HepG2 (cell line): ENCODE results near the gene SMOC1. TPM values are rescaled to one million over a fixed set of nuclear protein-coding genes. Genes with fewer than 3 reads are reported as not detected.

Experiments used
- AKAP8 ChIP-seq: sonication (generic); formaldehyde crosslinking; IDR thresholded peaks from 2 replicates; pipeline ENCODE4 v1.5.1; 2020; ENCODE audit warnings: mild to moderate bottlenecking, missing genetic modification reagents
- CSRNP1 ChIP-seq: sonication (generic); formaldehyde crosslinking; IDR thresholded peaks from 2 replicates; pipeline ENCODE4 v1.8.1; 2023; ENCODE audit warnings: mild to moderate bottlenecking, missing genetic modification reagents
- HOXA5 ChIP-seq: sonication (generic); formaldehyde crosslinking; IDR thresholded peaks from 2 replicates; pipeline ENCODE4 v1.4.0; 2020; ENCODE audit warnings: missing genetic modification reagents
- JARID2 ChIP-seq: sonication (generic); formaldehyde crosslinking; IDR thresholded peaks from 2 replicates; pipeline ENCODE4 v1.8.1; 2023; ENCODE audit warnings: missing genetic modification reagents, inconsistent platforms; ENCODE audit not compliant: insufficient replicate concordance
- KLF12 ChIP-seq: sonication (generic); formaldehyde crosslinking; IDR thresholded peaks from 2 replicates; pipeline ENCODE4 v1.4.0; 2020; ENCODE audit warnings: missing genetic modification reagents, borderline replicate concordance
- SAFB2 ChIP-seq: sonication (generic); formaldehyde crosslinking; IDR thresholded peaks from 2 replicates; pipeline ENCODE4 v1.5.1; 2020; ENCODE audit warnings: missing genetic modification reagents, low read depth, mild to moderate bottlenecking, borderline replicate concordance
- SOX6 ChIP-seq, 2 experiments: fragments of 450-650 bp in 1 of 2; sonication (generic) in 1 of 2; formaldehyde crosslinking in 1 of 2; IDR thresholded peaks; 2 replicates each; pipeline versions ENCODE4 v1.4.0 to v1.6.1; 2017 to 2020; ENCODE audit warnings: antibody characterized with exemption in 1 of 2, mild to moderate bottlenecking in 1 of 2, missing genetic modification reagents in 1 of 2
- SRSF9 ChIP-seq: fragments of 200-400 bp; formaldehyde crosslinking; IDR thresholded peaks from 2 replicates; pipeline ENCODE4 v1.6.1; 2018; ENCODE audit warnings: borderline replicate concordance, mild to moderate bottlenecking, low read depth, low read length; ENCODE audit not compliant: insufficient read depth, poor library complexity, severe bottlenecking
- TARDBP ChIP-seq: sonication (generic); formaldehyde crosslinking; IDR thresholded peaks from 2 replicates; pipeline ENCODE4 v1.8.0; 2022; ENCODE audit warnings: mild to moderate bottlenecking, missing genetic modification reagents
- TFDP1 ChIP-seq: IDR thresholded peaks from 2 replicates; pipeline ENCODE4 v1.6.1; 2016; ENCODE audit warnings: missing compliant biosample characterization, missing genetic modification reagents, borderline replicate concordance
- TRIM24 ChIP-seq: sonication (generic); formaldehyde crosslinking; IDR thresholded peaks from 2 replicates; pipeline ENCODE4 v1.8.0; 2022; ENCODE audit warnings: mild to moderate bottlenecking, missing genetic modification reagents
- ZFP36L1 ChIP-seq: sonication (generic); formaldehyde crosslinking; IDR thresholded peaks from 2 replicates; pipeline ENCODE4 v1.8.0; 2022; ENCODE audit warnings: mild to moderate bottlenecking, missing genetic modification reagents, moderate library complexity
- ZNF333 ChIP-seq: sonication (generic); formaldehyde crosslinking; IDR thresholded peaks from 2 replicates; pipeline ENCODE4 v1.4.0; 2020; ENCODE audit warnings: mild to moderate bottlenecking, missing genetic modification reagents, borderline replicate concordance
- ZNF367 ChIP-seq: sonication (generic); formaldehyde crosslinking; IDR thresholded peaks from 2 replicates; pipeline ENCODE4 v1.4.0; 2020; ENCODE audit warnings: missing genetic modification reagents, borderline replicate concordance
- polyA plus RNA-seq, 8 experiments: library from polyadenylated mRNA; depleted of rRNA in 3 of 8; stranded (reverse) in 7 of 8; unstranded in 1 of 8; fragments of >200 nt; fragmentation: Illumina TruSeq in 4 of 8; extraction: Trizol in 4 of 8; gene quantifications; 2 replicates each; pipeline versions ENCODE4 v1.2.1 to v1.2.3, GENCODE V29; 2011 to 2016; ENCODE audit warnings: low read depth in 4 of 8, missing spikeins in 1 of 8, mixed read lengths in 1 of 8; ENCODE audit not compliant: insufficient read depth in 1 of 8
- total RNA-seq, 5 experiments: library from RNA; depleted of rRNA; stranded (reverse); fragments of >200 nt; fragmentation: Illumina TruSeq; extraction: Trizol; gene quantifications; 2 replicates each; pipeline ENCODE4 v1.2.3, GENCODE V29; 2016; ENCODE audit warnings: low read depth in 1 of 5
- TF ChIP-seq, protein P1 (sequence below): sonication (generic); formaldehyde crosslinking; IDR thresholded peaks from 2 replicates; pipeline ENCODE4 v1.4.0; 2020; ENCODE audit warnings: missing genetic modification reagents, borderline replicate concordance
- TF ChIP-seq, protein P2 (sequence below): sonication (generic); formaldehyde crosslinking; IDR thresholded peaks from 2 replicates; pipeline ENCODE4 v1.4.0; 2020; ENCODE audit warnings: mild to moderate bottlenecking, missing genetic modification reagents
- TF ChIP-seq, protein P3 (sequence below): sonication (generic); formaldehyde crosslinking; IDR thresholded peaks from 2 replicates; pipeline ENCODE4 v1.4.0; 2020; ENCODE audit warnings: missing genetic modification reagents, borderline replicate concordance

Gene SMOC1
- total and polyA plus RNA-seq, 2 of the 13 experiments (the other 11 are each of a cell fraction or from before 2014, with no cell fraction given), result 17.8 to 35.6 TPM

- TF ChIP-seq, protein P1, sequence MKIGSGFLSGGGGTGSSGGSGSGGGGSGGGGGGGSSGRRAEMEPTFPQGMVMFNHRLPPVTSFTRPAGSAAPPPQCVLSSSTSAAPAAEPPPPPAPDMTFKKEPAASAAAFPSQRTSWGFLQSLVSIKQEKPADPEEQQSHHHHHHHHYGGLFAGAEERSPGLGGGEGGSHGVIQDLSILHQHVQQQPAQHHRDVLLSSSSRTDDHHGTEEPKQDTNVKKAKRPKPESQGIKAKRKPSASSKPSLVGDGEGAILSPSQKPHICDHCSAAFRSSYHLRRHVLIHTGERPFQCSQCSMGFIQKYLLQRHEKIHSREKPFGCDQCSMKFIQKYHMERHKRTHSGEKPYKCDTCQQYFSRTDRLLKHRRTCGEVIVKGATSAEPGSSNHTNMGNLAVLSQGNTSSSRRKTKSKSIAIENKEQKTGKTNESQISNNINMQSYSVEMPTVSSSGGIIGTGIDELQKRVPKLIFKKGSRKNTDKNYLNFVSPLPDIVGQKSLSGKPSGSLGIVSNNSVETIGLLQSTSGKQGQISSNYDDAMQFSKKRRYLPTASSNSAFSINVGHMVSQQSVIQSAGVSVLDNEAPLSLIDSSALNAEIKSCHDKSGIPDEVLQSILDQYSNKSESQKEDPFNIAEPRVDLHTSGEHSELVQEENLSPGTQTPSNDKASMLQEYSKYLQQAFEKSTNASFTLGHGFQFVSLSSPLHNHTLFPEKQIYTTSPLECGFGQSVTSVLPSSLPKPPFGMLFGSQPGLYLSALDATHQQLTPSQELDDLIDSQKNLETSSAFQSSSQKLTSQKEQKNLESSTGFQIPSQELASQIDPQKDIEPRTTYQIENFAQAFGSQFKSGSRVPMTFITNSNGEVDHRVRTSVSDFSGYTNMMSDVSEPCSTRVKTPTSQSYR (CRISPR knock-in tag), result no peak
- TF ChIP-seq SAFB2 (CRISPR knock-in tag), result no peak
- TF ChIP-seq SRSF9, result no peak
- no peak for TF ChIP-seq KLF12 (CRISPR knock-in tag)
- peak; percentile 86; the same call in 1 of the 2 replicates for TF ChIP-seq HOXA5 (CRISPR knock-in tag)
- no peak for TF ChIP-seq ZNF367 (CRISPR knock-in tag)
- TF ChIP-seq ZFP36L1 (CRISPR knock-in tag), result no peak
- TF ChIP-seq TFDP1, result no peak; the same call in 1 of the 2 replicates
- no peak for TF ChIP-seq JARID2 (CRISPR knock-in tag)
- no peak for TF ChIP-seq AKAP8 (CRISPR knock-in tag)
- TF ChIP-seq CSRNP1 (CRISPR knock-in tag), result no peak
- TF ChIP-seq, protein P2, sequence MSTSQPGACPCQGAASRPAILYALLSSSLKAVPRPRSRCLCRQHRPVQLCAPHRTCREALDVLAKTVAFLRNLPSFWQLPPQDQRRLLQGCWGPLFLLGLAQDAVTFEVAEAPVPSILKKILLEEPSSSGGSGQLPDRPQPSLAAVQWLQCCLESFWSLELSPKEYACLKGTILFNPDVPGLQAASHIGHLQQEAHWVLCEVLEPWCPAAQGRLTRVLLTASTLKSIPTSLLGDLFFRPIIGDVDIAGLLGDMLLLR, result no peak
- 0 out of 2 replicates have a peak, but pooled peaks have one; percentile 37 for TF ChIP-seq TARDBP (CRISPR knock-in tag)
- no peak for TF ChIP-seq ZNF333
- TF ChIP-seq, protein P3, sequence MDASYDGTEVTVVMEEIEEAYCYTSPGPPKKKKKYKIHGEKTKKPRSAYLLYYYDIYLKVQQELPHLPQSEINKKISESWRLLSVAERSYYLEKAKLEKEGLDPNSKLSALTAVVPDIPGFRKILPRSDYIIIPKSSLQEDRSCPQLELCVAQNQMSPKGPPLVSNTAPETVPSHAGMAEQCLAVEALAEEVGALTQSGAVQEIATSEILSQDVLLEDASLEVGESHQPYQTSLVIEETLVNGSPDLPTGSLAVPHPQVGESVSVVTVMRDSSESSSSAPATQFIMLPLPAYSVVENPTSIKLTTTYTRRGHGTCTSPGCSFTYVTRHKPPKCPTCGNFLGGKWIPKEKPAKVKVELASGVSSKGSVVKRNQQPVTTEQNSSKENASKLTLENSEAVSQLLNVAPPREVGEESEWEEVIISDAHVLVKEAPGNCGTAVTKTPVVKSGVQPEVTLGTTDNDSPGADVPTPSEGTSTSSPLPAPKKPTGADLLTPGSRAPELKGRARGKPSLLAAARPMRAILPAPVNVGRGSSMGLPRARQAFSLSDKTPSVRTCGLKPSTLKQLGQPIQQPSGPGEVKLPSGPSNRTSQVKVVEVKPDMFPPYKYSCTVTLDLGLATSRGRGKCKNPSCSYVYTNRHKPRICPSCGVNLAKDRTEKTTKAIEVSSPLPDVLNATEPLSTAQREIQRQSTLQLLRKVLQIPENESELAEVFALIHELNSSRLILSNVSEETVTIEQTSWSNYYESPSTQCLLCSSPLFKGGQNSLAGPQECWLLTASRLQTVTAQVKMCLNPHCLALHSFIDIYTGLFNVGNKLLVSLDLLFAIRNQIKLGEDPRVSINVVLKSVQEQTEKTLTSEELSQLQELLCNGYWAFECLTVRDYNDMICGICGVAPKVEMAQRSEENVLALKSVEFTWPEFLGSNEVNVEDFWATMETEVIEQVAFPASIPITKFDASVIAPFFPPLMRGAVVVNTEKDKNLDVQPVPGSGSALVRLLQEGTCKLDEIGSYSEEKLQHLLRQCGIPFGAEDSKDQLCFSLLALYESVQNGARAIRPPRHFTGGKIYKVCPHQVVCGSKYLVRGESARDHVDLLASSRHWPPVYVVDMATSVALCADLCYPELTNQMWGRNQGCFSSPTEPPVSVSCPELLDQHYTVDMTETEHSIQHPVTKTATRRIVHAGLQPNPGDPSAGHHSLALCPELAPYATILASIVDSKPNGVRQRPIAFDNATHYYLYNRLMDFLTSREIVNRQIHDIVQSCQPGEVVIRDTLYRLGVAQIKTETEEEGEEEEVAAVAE (CRISPR knock-in tag), result peak; percentile 50; the same call in 1 of the 2 replicates
- TF ChIP-seq SOX6 (IDR thresholded peaks at IDR 0.05), result no peak
- peak; percentile 70; the same call in 1 of the 2 replicates for TF ChIP-seq SOX6 (CRISPR knock-in tag; IDR thresholded peaks at IDR 0.05)
- no peak for TF ChIP-seq TRIM24 (CRISPR knock-in tag)
These were observed 58.3 kb downstream of the SMOC1 start (continued) for GRCh38 chr14:69937367-69938081.
